SK-N-MC (cell line): ENCODE data around the gene GRM8.

ENCODE experiments used
- EZH2 ChIP-seq: fragments of 200-600 bp; sonication (generic); IDR thresholded peaks from one replicate; pipeline ENCODE4 v1.6.1; 2017; ENCODE audit warnings: antibody characterized with exemption
- FOXP2 ChIP-seq: optimal IDR thresholded peaks from 2 replicates; pipeline ENCODE3; 2011; ENCODE audit warnings: mild to moderate bottlenecking, moderate library complexity; ENCODE audit not compliant: insufficient read depth; ENCODE audit errors: extremely low read length, control extremely low read depth
- POLR2AphosphoS5 ChIP-seq: IDR thresholded peaks from 2 replicates; pipeline ENCODE4 v1.6.1; 2012; ENCODE audit warnings: mild to moderate bottlenecking, low read depth, low read length, borderline replicate concordance

GRCh38 chr7:127189074-127189473, 63.7 kb downstream of the GRM8 start:
- TF ChIP-seq POLR2AphosphoS5 = no peak
- no peak for TF ChIP-seq FOXP2
- TF ChIP-seq EZH2 = no peak
